GM12878 (cell line): ENCODE measurements around the gene ZDHHC14. TPM values are rescaled to one million over a fixed set of nuclear protein-coding genes. Genes with fewer than 3 reads are reported as not detected.

Source experiments
- ATAC-seq: fragments of 200-7000 bp; cut with Tn5 transposase; 3 replicates; pipeline ENCODE4 v1.9.1; 2020; ENCODE audit warnings: mild to moderate bottlenecking, moderate library complexity
- BruUV-seq: library from RNA; stranded (reverse); fragments of 400-500 nt; replicated peaks from 2 replicates; lab custom pipeline; 2021; lab: Mats Ljungman, UMichigan
- CTCF ChIA-PET: fragments of 300-600 bp; sonication (Branson Sonifier 250); formaldehyde crosslinking; extraction: SDS; loops from one replicate; lab custom pipeline; 2021; ENCODE audit warnings: inconsistent platforms; lab: Yijun Ruan, JAX
- POLR2A ChIA-PET: fragments of 350-600 bp; formaldehyde crosslinking; extraction: SDS; loops from one replicate; lab custom pipeline; 2021; ENCODE audit warnings: inconsistent platforms; lab: Charles Lee
- RAD21 ChIA-PET: fragments of 300-600 bp; sonication (Branson Sonifier 250); formaldehyde crosslinking; loops from one replicate; lab custom pipeline; 2023; ENCODE audit warnings: antibody characterized with exemption; ENCODE audit not compliant: unreplicated experiment; lab: Charles Lee
- SMC1A ChIA-PET: fragments of 300-600 bp; sonication (Branson Sonifier 250); formaldehyde crosslinking; loops from one replicate; lab custom pipeline; 2023; ENCODE audit not compliant: unreplicated experiment, uncharacterized antibody; lab: Charles Lee
- DNase-seq: peaks from one replicate; pipeline ENCODE4 v3.0.0-alpha.2; 2011; ENCODE audit warnings: low read depth, low spot score
- FAIRE-seq: peaks from 3 replicates; lab custom pipeline; 2011; peaks lifted over from hg19 to GRCh38; lab: Jason Lieb, UNC
- H2AFZ ChIP-seq: 2 replicates; pipeline ENCODE4 v1.6.0; 2011; ENCODE audit warnings: low read depth, low read length, control low read depth; ENCODE audit not compliant: control insufficient read depth
- H3K27ac ChIP-seq: 2 replicates; pipeline ENCODE4 v1.5.1; 2011; ENCODE audit warnings: control low read depth; ENCODE audit not compliant: control insufficient read depth, insufficient read depth
- H3K27me3 ChIP-seq, 2 experiments: replicated peaks in 1 of 2; 2 replicates each; pipeline versions ENCODE4 v1.6.0 to v1.6.1; 2011; ENCODE audit warnings: low read length in 1 of 2; ENCODE audit not compliant: control insufficient read depth in 2 of 2, insufficient read depth in 2 of 2
- H3K36me3 ChIP-seq, 2 experiments: 2 replicates each; pipeline ENCODE4 v1.5.1; 2011; ENCODE audit warnings: low read length in 1 of 2; ENCODE audit not compliant: control insufficient read depth in 2 of 2, insufficient read depth in 2 of 2
- H3K4me1 ChIP-seq: 2 replicates; pipeline ENCODE4 v1.6.1; 2011; ENCODE audit warnings: mild to moderate bottlenecking, low read length, moderate library complexity, mixed read lengths; ENCODE audit not compliant: control insufficient read depth, insufficient read depth
- H3K4me2 ChIP-seq: 2 replicates; pipeline ENCODE4 v1.6.0; 2011; ENCODE audit warnings: control low read depth; ENCODE audit not compliant: control insufficient read depth, insufficient read depth
- H3K4me3 ChIP-seq: fragments of 200-600 bp; sonication (generic); 2 replicates; pipeline ENCODE4 v1.5.1; 2016
- H3K79me2 ChIP-seq: 2 replicates; pipeline ENCODE4 v1.6.0; 2011; ENCODE audit warnings: low read length; ENCODE audit not compliant: control insufficient read depth, insufficient read depth
- H3K9ac ChIP-seq: 2 replicates; pipeline ENCODE4 v1.8.0; 2011; ENCODE audit warnings: low read length, control low read depth, mixed read lengths; ENCODE audit not compliant: control insufficient read depth, insufficient read depth
- H3K9me3 ChIP-seq: replicated peaks from 3 replicates; pipeline ENCODE4 v1.5.1; 2011; ENCODE audit warnings: mild to moderate bottlenecking, low read length; ENCODE audit not compliant: control insufficient read depth, insufficient read depth
- H4K20me1 ChIP-seq: 2 replicates; pipeline ENCODE4 v1.6.0; 2011; ENCODE audit not compliant: control insufficient read depth, insufficient read depth
- BCL11A ChIP-seq: IDR thresholded peaks from 2 replicates; pipeline ENCODE4 v1.6.1; 2011; ENCODE audit warnings: low read depth, low read length
- ETV6 ChIP-seq, 2 experiments: fragments of 450-650 bp in 1 of 2; IDR thresholded peaks in 1 of 2; conservative IDR thresholded peaks in 1 of 2; 2 replicates each; pipeline ENCODE4 v1.6.1; 2014; ENCODE audit warnings: antibody characterized with exemption in 1 of 2, borderline replicate concordance in 1 of 2, low read depth in 1 of 2, mild to moderate bottlenecking in 1 of 2, moderate library complexity in 1 of 2
- POLR2AphosphoS2 ChIP-seq: IDR thresholded peaks from 2 replicates; pipeline ENCODE4 v1.6.1; 2011; ENCODE audit warnings: low read depth, mild to moderate bottlenecking, low read length, improper control_type of control experiment, moderate library complexity
- RUNX3 ChIP-seq: IDR thresholded peaks from 2 replicates; pipeline ENCODE4 v1.6.1; 2012; ENCODE audit warnings: low read length, inconsistent platforms
- SMC3 ChIP-seq: IDR thresholded peaks from 2 replicates; pipeline ENCODE4 v1.6.1; 2011; ENCODE audit warnings: low read length, improper control_type of control experiment, borderline replicate concordance
- TARDBP ChIP-seq: IDR thresholded peaks from 2 replicates; pipeline ENCODE4 v1.6.1; 2016; ENCODE audit warnings: borderline replicate concordance
- TBL1XR1 ChIP-seq: IDR thresholded peaks from 2 replicates; pipeline ENCODE4 v1.6.1; 2012; ENCODE audit warnings: low read depth, low read length, improper control_type of control experiment
- YY1 ChIP-seq: IDR thresholded peaks from 2 replicates; pipeline ENCODE4 v1.6.1; 2011; ENCODE audit warnings: low read depth, mild to moderate bottlenecking, low read length
- ZNF217 ChIP-seq: fragments of 450-650 bp; IDR thresholded peaks from 2 replicates; pipeline ENCODE4 v1.6.1; 2017; ENCODE audit warnings: antibody characterized with exemption, mild to moderate bottlenecking
- WGBS: methylation state at CpG from one replicate; pipeline ENCODE4 v1.1.6; 2016; ENCODE audit warnings: low lambda C conversion rate; ENCODE audit not compliant: insufficient replicate concordance, insufficient coverage; ENCODE audit errors: missing lambda C conversion rate; 5-methylcytosine and 5-hydroxymethylcytosine counted together
- in situ Hi-C: fragments of 300-500 bp; cut with MboI; formaldehyde crosslinking; loops from 9 replicates; pipeline ENCODE4 v1.14.3; 2018; ENCODE audit warnings: mixed read lengths
- intact Hi-C: fragments of 100-400 bp; cut with micrococcal nuclease; formaldehyde crosslinking; loops from one replicate; pipeline ENCODE4 v1.14.2; 2022; ENCODE audit not compliant: unreplicated experiment
- polyA plus RNA-seq, 11 experiments: library from polyadenylated mRNA; depleted of rRNA in 4 of 11; unstranded in 6 of 11; stranded (reverse) in 5 of 11; fragments of >200 nt; fragmentation: Nextera tagmentation in 4 of 11; fragmentation: Illumina TruSeq in 1 of 11; extraction: Ambion mirVana in 4 of 11; extraction: Trizol in 1 of 11; gene quantifications; 1 replicate in 1 of 11; 2 replicates in 10 of 11; pipeline versions ENCODE4 v1.2.1 to v1.2.3, GENCODE V29; 2011 to 2016; ENCODE audit warnings: inconsistent platforms in 2 of 11, missing spikeins in 2 of 11, low read depth in 1 of 11
- total RNA-seq, 4 experiments: library from RNA; depleted of rRNA in 3 of 4; stranded (reverse); fragments of >200 nt in 3 of 4; fragmentation: Illumina TruSeq in 1 of 4; extraction: Trizol in 1 of 4; gene quantifications; 2 replicates each; pipeline versions ENCODE4 v1.2.1 to v1.2.3, GENCODE V29; 2013 to 2021
- TF ChIP-seq, protein P1 (sequence below): fragments of 450-650 bp; IDR thresholded peaks from 2 replicates; pipeline ENCODE4 v1.6.1; 2017; ENCODE audit warnings: mild to moderate bottlenecking
- TF ChIP-seq, protein P2 (sequence below): fragments of 450-650 bp; IDR thresholded peaks from 2 replicates; pipeline ENCODE4 v1.6.1; 2017; ENCODE audit warnings: borderline replicate concordance
- TF ChIP-seq, protein P3 (sequence below): IDR thresholded peaks from 2 replicates; pipeline ENCODE4 v1.6.1; 2011; ENCODE audit warnings: low read depth, low read length, improper control_type of control experiment, borderline replicate concordance
- TF ChIP-seq, protein P4 (sequence below): fragments of 450-650 bp; formaldehyde crosslinking; IDR thresholded peaks from 2 replicates; pipeline ENCODE4 v1.4.0; 2020; ENCODE audit warnings: mild to moderate bottlenecking, moderate library complexity

Gene ZDHHC14
- total and polyA plus RNA-seq, 10 of the 15 experiments (the other 5 are each of a cell fraction or from before 2014, with no cell fraction given), result 0.15 to 16.0 (median 0.76) TPM; not detected in 1

DNA sequence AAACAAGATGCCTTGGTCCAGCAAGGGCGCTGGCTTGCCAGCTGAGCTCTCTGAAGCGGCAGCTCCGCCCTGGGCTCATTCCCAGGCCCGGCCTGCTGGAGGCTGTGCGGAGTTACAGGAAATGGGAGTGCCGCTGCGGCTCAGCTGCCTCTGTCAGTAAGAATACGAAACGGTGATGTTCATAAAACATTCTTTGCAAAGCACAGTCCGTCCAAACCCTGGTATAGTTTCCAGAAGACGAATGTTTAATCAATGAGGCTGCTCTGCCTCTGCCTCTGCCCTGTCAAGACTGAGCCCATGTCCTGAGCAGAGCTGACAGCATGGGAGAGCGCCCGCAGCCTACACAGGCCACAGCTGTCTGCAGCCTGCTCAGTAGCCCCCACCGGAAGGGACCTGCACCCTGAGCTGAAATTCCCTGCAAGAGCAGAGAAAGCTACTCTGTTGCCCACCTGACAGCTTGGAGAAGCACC lies 288.8 kb downstream of the ZDHHC14 start (continued):
- no peak for TF ChIP-seq ETV6 (conservative IDR thresholded peaks at IDR 0.05 in 1 of 2, IDR thresholded peaks at IDR 0.05 in 1 of 2; ENCODE audit: borderline replicate concordance in 1 of 2, low read depth in 1 of 2)
- TF ChIP-seq SMC3, result no peak
- TF ChIP-seq TARDBP, result no peak
- no peak for TF ChIP-seq BCL11A

DNA sequence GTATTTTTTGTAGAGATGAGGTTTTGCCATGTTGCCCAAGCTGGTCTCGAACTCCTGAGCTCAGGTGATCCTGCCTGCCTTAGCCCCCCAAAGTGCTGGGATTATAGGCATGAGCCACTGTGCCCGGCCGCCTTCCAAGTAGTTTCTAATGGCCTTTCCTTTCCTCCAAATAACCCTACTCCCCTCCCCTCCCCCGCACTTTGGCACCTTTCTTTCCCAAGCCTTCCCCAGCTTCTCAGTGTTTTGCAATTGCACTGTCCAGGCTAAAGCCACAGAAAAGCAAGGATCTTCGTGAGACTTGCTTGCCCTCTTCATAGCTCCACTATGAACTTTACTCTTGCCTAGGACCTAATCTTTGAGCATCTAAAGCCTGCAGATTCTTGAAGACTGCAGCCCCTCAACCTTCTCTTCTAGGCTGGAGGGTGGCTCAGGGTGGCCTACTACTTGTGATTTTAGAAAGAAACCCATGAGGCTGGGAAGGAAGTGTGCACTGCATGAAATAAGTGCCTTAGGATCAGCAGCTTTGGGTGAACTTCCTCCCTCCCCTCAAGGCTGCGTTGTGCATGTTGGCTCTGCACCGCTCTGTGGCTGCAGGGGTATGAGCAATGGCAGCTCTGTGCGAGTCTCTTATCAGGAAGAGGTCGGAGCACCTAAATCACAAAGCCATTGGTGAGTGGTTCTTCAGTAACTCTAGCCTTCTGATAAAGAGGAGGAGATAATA lies 289.6 kb downstream of the ZDHHC14 start:
- Histone ChIP-seq H3K79me2 (no peaks in the 10 kb centered on the region), H3K9ac (no peak overlapping the region), H4K20me1 (no peaks in the 10 kb centered on the region), H3K27me3 (0 out of 4 replicates have a peak, but pooled peaks cover 0 to 2% of the 10 kb centered on the region in 2 experiments), H3K36me3 (no peaks in the 10 kb centered on the region; a peak in 1 of 4 replicates), H3K27ac (no peak overlapping the region), H3K9me3 (no peaks in the 10 kb centered on the region), H3K4me3 (no peak overlapping the region), H2AFZ (no peak overlapping the region), H3K4me1 (no peaks in the 10 kb centered on the region), H3K4me2 (no peak overlapping the region)
- in situ Hi-C loops, result loop anchor here (5.0 kb wide), 1 partner anchor 348 kb away; the partner anchor contains the start of gene TMEM242
- no TSS peak for BruUV-seq
- no peak for DNase-seq
- SMC1A ChIA-PET, result interaction anchor here (1.3 kb wide), 1 partner anchor 12 kb away, joined by 3 read pairs; no protein-coding TSS in a partner anchor
- RAD21 ChIA-PET, result interaction anchor here (1.0 to 1.8 kb wide), 3 partner anchors 108 to 356 kb away, joined by 3 to 11 read pairs (median 4); no protein-coding TSS in a partner anchor
- POLR2A ChIA-PET, result interaction anchor here (0.5 kb wide), 1 partner anchor 276 kb away, joined by 5 read pairs; no protein-coding TSS in a partner anchor
- CTCF ChIA-PET, result interaction anchor here (0.5 to 7.2 kb wide), 13 partner anchors 51 to 460 kb away, joined by 3 to 96 read pairs (median 3); no protein-coding TSS in a partner anchor
- no peak for ATAC-seq
- FAIRE-seq, result no peak
- intact Hi-C loops, result no loop called here
- 51% methylated on average over 9 of the region's 9 CpGs for WGBS
- TF ChIP-seq YY1, result no peak
- no peak for TF ChIP-seq POLR2AphosphoS2
- TF ChIP-seq TBL1XR1, result no peak
- TF ChIP-seq, protein P1, sequence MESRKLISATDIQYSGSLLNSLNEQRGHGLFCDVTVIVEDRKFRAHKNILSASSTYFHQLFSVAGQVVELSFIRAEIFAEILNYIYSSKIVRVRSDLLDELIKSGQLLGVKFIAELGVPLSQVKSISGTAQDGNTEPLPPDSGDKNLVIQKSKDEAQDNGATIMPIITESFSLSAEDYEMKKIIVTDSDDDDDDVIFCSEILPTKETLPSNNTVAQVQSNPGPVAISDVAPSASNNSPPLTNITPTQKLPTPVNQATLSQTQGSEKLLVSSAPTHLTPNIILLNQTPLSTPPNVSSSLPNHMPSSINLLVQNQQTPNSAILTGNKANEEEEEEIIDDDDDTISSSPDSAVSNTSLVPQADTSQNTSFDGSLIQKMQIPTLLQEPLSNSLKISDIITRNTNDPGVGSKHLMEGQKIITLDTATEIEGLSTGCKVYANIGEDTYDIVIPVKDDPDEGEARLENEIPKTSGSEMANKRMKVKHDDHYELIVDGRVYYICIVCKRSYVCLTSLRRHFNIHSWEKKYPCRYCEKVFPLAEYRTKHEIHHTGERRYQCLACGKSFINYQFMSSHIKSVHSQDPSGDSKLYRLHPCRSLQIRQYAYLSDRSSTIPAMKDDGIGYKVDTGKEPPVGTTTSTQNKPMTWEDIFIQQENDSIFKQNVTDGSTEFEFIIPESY, result no peak
- TF ChIP-seq, protein P2, sequence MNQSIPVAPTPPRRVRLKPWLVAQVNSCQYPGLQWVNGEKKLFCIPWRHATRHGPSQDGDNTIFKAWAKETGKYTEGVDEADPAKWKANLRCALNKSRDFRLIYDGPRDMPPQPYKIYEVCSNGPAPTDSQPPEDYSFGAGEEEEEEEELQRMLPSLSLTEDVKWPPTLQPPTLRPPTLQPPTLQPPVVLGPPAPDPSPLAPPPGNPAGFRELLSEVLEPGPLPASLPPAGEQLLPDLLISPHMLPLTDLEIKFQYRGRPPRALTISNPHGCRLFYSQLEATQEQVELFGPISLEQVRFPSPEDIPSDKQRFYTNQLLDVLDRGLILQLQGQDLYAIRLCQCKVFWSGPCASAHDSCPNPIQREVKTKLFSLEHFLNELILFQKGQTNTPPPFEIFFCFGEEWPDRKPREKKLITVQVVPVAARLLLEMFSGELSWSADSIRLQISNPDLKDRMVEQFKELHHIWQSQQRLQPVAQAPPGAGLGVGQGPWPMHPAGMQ, result no peak
- TF ChIP-seq, protein P3, sequence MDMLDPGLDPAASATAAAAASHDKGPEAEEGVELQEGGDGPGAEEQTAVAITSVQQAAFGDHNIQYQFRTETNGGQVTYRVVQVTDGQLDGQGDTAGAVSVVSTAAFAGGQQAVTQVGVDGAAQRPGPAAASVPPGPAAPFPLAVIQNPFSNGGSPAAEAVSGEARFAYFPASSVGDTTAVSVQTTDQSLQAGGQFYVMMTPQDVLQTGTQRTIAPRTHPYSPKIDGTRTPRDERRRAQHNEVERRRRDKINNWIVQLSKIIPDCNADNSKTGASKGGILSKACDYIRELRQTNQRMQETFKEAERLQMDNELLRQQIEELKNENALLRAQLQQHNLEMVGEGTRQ, result no peak
- TF ChIP-seq RUNX3, result no peak
- TF ChIP-seq, protein P4, sequence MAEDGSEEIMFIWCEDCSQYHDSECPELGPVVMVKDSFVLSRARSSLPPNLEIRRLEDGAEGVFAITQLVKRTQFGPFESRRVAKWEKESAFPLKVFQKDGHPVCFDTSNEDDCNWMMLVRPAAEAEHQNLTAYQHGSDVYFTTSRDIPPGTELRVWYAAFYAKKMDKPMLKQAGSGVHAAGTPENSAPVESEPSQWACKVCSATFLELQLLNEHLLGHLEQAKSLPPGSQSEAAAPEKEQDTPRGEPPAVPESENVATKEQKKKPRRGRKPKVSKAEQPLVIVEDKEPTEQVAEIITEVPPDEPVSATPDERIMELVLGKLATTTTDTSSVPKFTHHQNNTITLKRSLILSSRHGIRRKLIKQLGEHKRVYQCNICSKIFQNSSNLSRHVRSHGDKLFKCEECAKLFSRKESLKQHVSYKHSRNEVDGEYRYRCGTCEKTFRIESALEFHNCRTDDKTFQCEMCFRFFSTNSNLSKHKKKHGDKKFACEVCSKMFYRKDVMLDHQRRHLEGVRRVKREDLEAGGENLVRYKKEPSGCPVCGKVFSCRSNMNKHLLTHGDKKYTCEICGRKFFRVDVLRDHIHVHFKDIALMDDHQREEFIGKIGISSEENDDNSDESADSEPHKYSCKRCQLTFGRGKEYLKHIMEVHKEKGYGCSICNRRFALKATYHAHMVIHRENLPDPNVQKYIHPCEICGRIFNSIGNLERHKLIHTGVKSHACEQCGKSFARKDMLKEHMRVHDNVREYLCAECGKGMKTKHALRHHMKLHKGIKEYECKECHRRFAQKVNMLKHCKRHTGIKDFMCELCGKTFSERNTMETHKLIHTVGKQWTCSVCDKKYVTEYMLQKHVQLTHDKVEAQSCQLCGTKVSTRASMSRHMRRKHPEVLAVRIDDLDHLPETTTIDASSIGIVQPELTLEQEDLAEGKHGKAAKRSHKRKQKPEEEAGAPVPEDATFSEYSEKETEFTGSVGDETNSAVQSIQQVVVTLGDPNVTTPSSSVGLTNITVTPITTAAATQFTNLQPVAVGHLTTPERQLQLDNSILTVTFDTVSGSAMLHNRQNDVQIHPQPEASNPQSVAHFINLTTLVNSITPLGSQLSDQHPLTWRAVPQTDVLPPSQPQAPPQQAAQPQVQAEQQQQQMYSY (CRISPR knock-in tag), result no peak
- no peak for TF ChIP-seq ZNF217
